NCI-H1694 treated with DMSO at 0.1 percent for 48 hours (cell line): ENCODE measurements around the gene EGLN2.
"Not testable (repeated sequence)": the region's sequence is repeated elsewhere in the genome, so short reads cannot be mapped to it uniquely, and the experiment has no call there.

Experiments used
- DNase-seq: peaks from one replicate; lab custom pipeline; 2025; lab: John Stamatoyannopoulos, UW

Gene EGLN2

GRCh38 chr19:40846722-40847121, 47.7 kb downstream of the EGLN2 start:
- not testable (repeated sequence) for DNase-seq

- not testable (repeated sequence) for DNase-seq
Measured at GRCh38 chr19:40850277-40850676, 51.3 kb downstream of the EGLN2 start, which contains the start of gene CYP2A6. Gene CYP2A6 (minus strand): TSS chr19:40850447. CDS start chr19:40850426, 21 bp downstream.

GRCh38 chr19:40852467-40853152, 53.6 kb downstream of the EGLN2 start:
- DNase-seq = not testable (repeated sequence)
